Naive thymus-derived CD8-positive, alpha-beta T cell (primary cell): ENCODE results near the gene OR5B17. TPM values are rescaled to one million over a fixed set of nuclear protein-coding genes. Genes with fewer than 3 reads are reported as not detected.

ENCODE experiments used
- ATAC-seq, 2 donors: fragments of 150-1000 bp; cut with Tn5 transposase in 1 of 2; sonication (Bioruptor Pico), chemical (Tn5 transposase) in 1 of 2; 1 replicate in 1 of 2; 2 replicates in 1 of 2; pipeline ENCODE4 v1.10.0; 2021; ENCODE audit warnings: mild to moderate bottlenecking in 2 of 2, moderate library complexity in 2 of 2
- POLR2A ChIA-PET: fragments of 350-600 bp; sonication (Branson Sonifier 250); formaldehyde crosslinking; loops from one replicate; lab custom pipeline; 2021; ENCODE audit warnings: antibody characterized with exemption; lab: Charles Lee
- DNase-seq, 10 donors: peaks; one replicate each; pipeline versions ENCODE4 v3.0.0 to v3.0.0-alpha.2; 2020 to 2022
- H3K27ac Mint-ChIP-seq, 10 donors: one replicate each; pipeline ENCODE4 v1.8.0; 2020 to 2022; ENCODE audit warnings: mild to moderate bottlenecking in 10 of 10, mixed read lengths in 10 of 10, moderate library complexity in 4 of 10, inconsistent platforms in 1 of 10
- H3K27me3 Mint-ChIP-seq, 5 donors: one replicate each; pipeline ENCODE4 v1.8.0; 2021 to 2022; ENCODE audit warnings: mixed read lengths in 5 of 5
- H3K36me3 Mint-ChIP-seq, 3 donors: one replicate each; pipeline ENCODE4 v1.8.0; 2020 to 2022; ENCODE audit warnings: mixed read lengths in 3 of 3, mild to moderate bottlenecking in 2 of 3, inconsistent platforms in 1 of 3
- H3K4me1 Mint-ChIP-seq, 4 donors: one replicate each; pipeline ENCODE4 v1.8.0; 2021 to 2022; ENCODE audit warnings: mixed read lengths in 4 of 4
- H3K4me3 Mint-ChIP-seq, 10 donors: one replicate each; pipeline ENCODE4 v1.8.0; 2020 to 2022; ENCODE audit warnings: mild to moderate bottlenecking in 10 of 10, mixed read lengths in 10 of 10, moderate library complexity in 6 of 10, inconsistent platforms in 1 of 10
- H3K9me3 Mint-ChIP-seq, 9 donors: one replicate each; pipeline ENCODE4 v1.8.0; 2020 to 2022; ENCODE audit warnings: mixed read lengths in 9 of 9, mild to moderate bottlenecking in 3 of 9, inconsistent platforms in 1 of 9, moderate library complexity in 1 of 9
- polyA plus RNA-seq, 3 donors: library from polyadenylated mRNA; unstranded; fragments of 300-500 nt; fragmentation: Illumina TruSeq; gene quantifications; one replicate each; pipeline ENCODE4 v1.2.3, GENCODE V29; 2021
- total RNA-seq, 8 experiments: library from RNA in 2 of 8; stranded (reverse) in 2 of 8; gene quantifications; one replicate each; pipeline ENCODE4 v1.2.3 and lab custom pipeline; 2021 to 2026

The OR5B17 gene
- total and polyA plus RNA-seq, 5 experiments from 2014 or later, result not detected

DNA sequence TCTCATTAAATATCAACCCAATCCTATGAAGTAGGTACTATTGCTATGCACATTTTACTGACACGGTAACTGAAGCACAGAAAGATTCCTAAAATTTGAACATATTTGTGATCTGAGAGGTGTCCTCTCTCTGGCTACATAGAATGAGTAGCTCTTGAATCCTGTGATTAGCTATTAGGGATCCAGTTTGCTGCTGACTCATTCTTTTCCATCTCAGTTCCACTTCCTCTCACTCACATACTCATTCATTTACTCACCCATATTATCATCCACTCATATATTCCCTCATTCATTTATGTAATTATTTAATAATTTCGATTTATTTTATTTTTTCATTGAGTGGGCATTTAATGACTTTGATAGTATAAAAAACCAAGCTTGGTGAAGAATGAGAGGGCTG, 42.7 kb downstream of the OR5B17 start:
- Mint-ChIP-seq H3K4me1 (no peaks in the 10 kb centered on the region), H3K27me3 (peaks cover 4 to 25% (median 4%) of the 10 kb centered on the region in 5 donors), H3K27ac (no peak overlapping the region), H3K4me3 (no peak overlapping the region), H3K9me3 (peaks cover 0 to 13% (median 1%) of the 10 kb centered on the region in 9 donors), H3K36me3 (no peaks in the 10 kb centered on the region)
- no peak for DNase-seq
- ATAC-seq, result no peak
- POLR2A ChIA-PET, result no interaction called here

Other genes with a start within 250 kb of the OR5B17 start
- gene OR9I1, start 233.5 kb downstream of the OR5B17 start, total RNA-seq, result not detected
- gene OR9I1, start 233.5 kb downstream of the OR5B17 start, polyA plus RNA-seq, result not detected
- not detected for gene OR9Q2, start 170.0 kb downstream of the OR5B17 start, total RNA-seq
- gene OR9Q2, start 170.0 kb downstream of the OR5B17 start, polyA plus RNA-seq, result not detected
- not detected for gene OR1S2, start 154.9 kb downstream of the OR5B17 start, total RNA-seq
- not detected for gene OR1S2, start 154.9 kb downstream of the OR5B17 start, polyA plus RNA-seq
- not detected for gene OR1S1, start 146.3 kb downstream of the OR5B17 start, total RNA-seq
- gene OR1S1, start 146.3 kb downstream of the OR5B17 start, polyA plus RNA-seq, result not detected
- not detected for gene OR10Q1, start 130.2 kb downstream of the OR5B17 start, total RNA-seq
- gene OR10Q1, start 130.2 kb downstream of the OR5B17 start, polyA plus RNA-seq, result not detected
- gene OR10W1, start 90.8 kb downstream of the OR5B17 start, total RNA-seq, result not detected
- under 1 TPM in 1 of 3 donors, not detected in 2; 0.11 TPM for gene OR10W1, start 90.8 kb downstream of the OR5B17 start, polyA plus RNA-seq
- gene OR5B3, start 47.8 kb upstream of the OR5B17 start, total RNA-seq, result not detected
- not detected for gene OR5B3, start 47.8 kb upstream of the OR5B17 start, polyA plus RNA-seq
- gene OR5B2, start 69.1 kb upstream of the OR5B17 start, total RNA-seq, result under 1 TPM; 0.26 to 0.38 TPM
- gene OR5B2, start 69.1 kb upstream of the OR5B17 start, polyA plus RNA-seq, result not detected
- gene OR5B12, start 83.2 kb upstream of the OR5B17 start, total RNA-seq, result under 1 TPM; 0.27 to 0.47 TPM
- gene OR5B12, start 83.2 kb upstream of the OR5B17 start, polyA plus RNA-seq, result not detected
- gene OR5B21, start 149.0 kb upstream of the OR5B17 start, total RNA-seq, result 1 to 10 TPM in 1 of 2 experiments, under 1 TPM in 1; 0.94 to 1.1 TPM
- gene OR5B21, start 149.0 kb upstream of the OR5B17 start, polyA plus RNA-seq, result not detected
- gene LPXN, start 216.8 kb upstream of the OR5B17 start, total RNA-seq, result 100 to 1,000 TPM; 200 TPM
- 100 to 1,000 TPM; 208 to 261 (median 220) TPM for gene LPXN, start 216.8 kb upstream of the OR5B17 start, polyA plus RNA-seq
- gene ZFP91, start 220.0 kb upstream of the OR5B17 start, total RNA-seq, result 10 to 100 TPM; 46.1 to 49.6 TPM
- 1 to 10 TPM; 4.8 to 9.4 (median 7.1) TPM for gene ZFP91, start 220.0 kb upstream of the OR5B17 start, polyA plus RNA-seq